Endothelial cell of umbilical vein (primary cell): ENCODE results near the gene ANKRD28. TPM values are rescaled to one million over a fixed set of nuclear protein-coding genes. Genes with fewer than 3 reads are reported as not detected.
A peak's percentile ranks its signal among the peaks of the same experiment; 100 is the strongest.

Source experiments
- BruUV-seq: library from RNA; stranded (reverse); fragments of 400-500 nt; replicated peaks from 2 replicates; lab custom pipeline; 2021; lab: Mats Ljungman, UMichigan
- CTCF ChIA-PET: fragments of 300-600, 350-600 bp; sonication (Branson Sonifier 250); formaldehyde crosslinking; loops from one replicate; lab custom pipeline; 2021; ENCODE audit warnings: antibody characterized with exemption, inconsistent platforms; lab: Charles Lee
- POLR2A ChIA-PET: fragments of 300-600, 350-600 bp; sonication (Branson Sonifier 250); formaldehyde crosslinking; loops from one replicate; lab custom pipeline; 2021; ENCODE audit warnings: antibody characterized with exemption, inconsistent platforms; lab: Charles Lee
- DNase-seq: peaks from one replicate; pipeline ENCODE4 v3.0.0-alpha.2; 2011; ENCODE audit warnings: low read depth, low spot score
- FAIRE-seq: peaks from 2 replicates; lab custom pipeline; 2011; peaks lifted over from hg19 to GRCh38; lab: Jason Lieb, UNC
- H2AFZ ChIP-seq: 2 replicates; pipeline ENCODE4 v1.6.0; 2012; ENCODE audit warnings: low read depth, low read length, control low read depth, inconsistent platforms
- H3K27ac ChIP-seq: 2 replicates; pipeline ENCODE4 v1.5.1; 2011; ENCODE audit warnings: low read depth, mild to moderate bottlenecking, control low read depth, low read length, moderate library complexity; ENCODE audit not compliant: insufficient read depth
- H3K27me3 ChIP-seq, 2 experiments: 2 replicates each; pipeline versions ENCODE4 v1.6.0 to v1.6.1; 2011; ENCODE audit warnings: low read length in 2 of 2, mixed read lengths in 1 of 2; ENCODE audit not compliant: control insufficient read depth in 2 of 2, insufficient read depth in 2 of 2
- H3K36me3 ChIP-seq, 2 experiments: 2 replicates in 1 of 2; 3 replicates in 1 of 2; pipeline ENCODE4 v1.5.1; 2011; ENCODE audit warnings: low read length in 2 of 2, mild to moderate bottlenecking in 1 of 2, moderate library complexity in 1 of 2; ENCODE audit not compliant: control insufficient read depth in 2 of 2, insufficient read depth in 2 of 2; ENCODE audit errors: extremely low read depth in 1 of 2
- H3K4me1 ChIP-seq: 3 replicates; pipeline ENCODE4 v1.5.1; 2011; ENCODE audit warnings: mild to moderate bottlenecking, low read length; ENCODE audit not compliant: control insufficient read depth, insufficient read depth; ENCODE audit errors: extremely low read depth
- H3K4me2 ChIP-seq: 2 replicates; pipeline ENCODE4 v1.6.1; 2011; ENCODE audit warnings: low read length, control low read depth, mixed read lengths; ENCODE audit not compliant: insufficient read depth
- H3K4me3 ChIP-seq, 3 experiments: fragments of 200-600 bp in 1 of 3; sonication (generic), shearing (Covaris generic) in 1 of 3; replicated peaks in 1 of 3; 2 replicates each; pipeline ENCODE4 v1.5.1; 2011 to 2016; ENCODE audit warnings: control low read depth in 3 of 3, low read length in 3 of 3, mild to moderate bottlenecking in 2 of 3, inconsistent platforms in 1 of 3, low read depth in 1 of 3, moderate library complexity in 1 of 3; ENCODE audit not compliant: insufficient read depth in 1 of 3
- H3K79me2 ChIP-seq: 2 replicates; pipeline ENCODE4 v1.6.0; 2012; ENCODE audit warnings: low read length, inconsistent platforms; ENCODE audit not compliant: control insufficient read depth, insufficient read depth
- H3K9ac ChIP-seq: replicated peaks from 2 replicates; pipeline ENCODE3; 2011; ENCODE audit warnings: low read length, control low read depth; ENCODE audit not compliant: insufficient read depth; ENCODE audit errors: extremely low read depth
- H3K9me1 ChIP-seq: replicated peaks from 3 replicates; pipeline ENCODE4 v1.6.0; 2011; ENCODE audit warnings: mild to moderate bottlenecking, low read length; ENCODE audit not compliant: control insufficient read depth, insufficient read depth; ENCODE audit errors: extremely low read depth
- H3K9me3 ChIP-seq: replicated peaks from 2 replicates; pipeline ENCODE4 v1.5.1; 2012; ENCODE audit warnings: low read length, inconsistent platforms; ENCODE audit not compliant: control insufficient read depth, insufficient read depth
- H4K20me1 ChIP-seq: replicated peaks from 2 replicates; pipeline ENCODE3; 2011; ENCODE audit warnings: mild to moderate bottlenecking, low read length; ENCODE audit not compliant: control insufficient read depth, insufficient read depth; ENCODE audit errors: extremely low read depth
- EZH2 ChIP-seq: IDR thresholded peaks from 2 replicates; pipeline ENCODE4 v1.6.1; 2012; ENCODE audit warnings: borderline replicate concordance, low read depth, mild to moderate bottlenecking, moderate library complexity, low read length, inconsistent platforms; ENCODE audit not compliant: severe bottlenecking
- FOS ChIP-seq: IDR thresholded peaks from 2 replicates; pipeline ENCODE4 v1.6.1; 2011; ENCODE audit warnings: mild to moderate bottlenecking, low read length, moderate library complexity, borderline replicate concordance; ENCODE audit not compliant: insufficient read depth
- GATA2 ChIP-seq: IDR thresholded peaks from 2 replicates; pipeline ENCODE4 v1.7.0; 2011; ENCODE audit warnings: low read depth, mild to moderate bottlenecking, moderate library complexity, mixed read lengths, low read length; ENCODE audit not compliant: insufficient read length, insufficient read depth
- JUN ChIP-seq: IDR thresholded peaks from 2 replicates; pipeline ENCODE4 v1.6.1; 2011; ENCODE audit warnings: borderline replicate concordance, low read depth; ENCODE audit not compliant: insufficient read length, insufficient read depth
- MYC ChIP-seq: IDR thresholded peaks from one replicate; pipeline ENCODE4 v1.6.1; 2011; ENCODE audit warnings: mild to moderate bottlenecking, low read depth, low read length
- POLR2A ChIP-seq: IDR thresholded peaks from 2 replicates; pipeline ENCODE4 v1.6.1; 2012; ENCODE audit warnings: low read depth, mild to moderate bottlenecking, control low read depth, low read length
- POLR2AphosphoS5 ChIP-seq: IDR thresholded peaks from 2 replicates; pipeline ENCODE4 v1.6.1; 2012; ENCODE audit warnings: low read depth, mild to moderate bottlenecking, control low read depth, low read length, moderate library complexity; ENCODE audit not compliant: insufficient read depth
- dilution Hi-C: fragments of 300-500 bp; cut with MboI; formaldehyde crosslinking; loops from one replicate; pipeline ENCODE4 v1.15.0; 2019; ENCODE audit warnings: low sequenced_read_pairs; ENCODE audit not compliant: extremely low pct_ligation_motif_present
- intact Hi-C: fragments of 100-400 bp; cut with micrococcal nuclease; formaldehyde crosslinking; loops from one replicate; pipeline ENCODE4 v1.10.0; 2022
- polyA plus RNA-seq, 4 experiments: library from polyadenylated mRNA; depleted of rRNA in 3 of 4; stranded (reverse) in 3 of 4; unstranded in 1 of 4; fragments of >200 nt; gene quantifications; 2 replicates each; pipeline versions ENCODE4 v1.2.1 to v1.2.3, GENCODE V29; 2011 to 2012; ENCODE audit warnings: missing spikeins in 1 of 4
- total RNA-seq: library from RNA; stranded (reverse); gene quantifications from 2 replicates; pipeline ENCODE4 v1.2.3, GENCODE V29; 2021
- TF ChIP-seq, protein P1 (sequence below), 2 donors: IDR thresholded peaks; 1 replicate in 1 of 2; 2 replicates in 1 of 2; pipeline ENCODE4 v1.5.1; 2011; ENCODE audit warnings: low read length in 2 of 2, mild to moderate bottlenecking in 2 of 2, moderate library complexity in 2 of 2, control low read depth in 1 of 2, inconsistent platforms in 1 of 2, low read depth in 1 of 2; ENCODE audit not compliant: insufficient read depth in 1 of 2; ENCODE audit errors: extremely low read depth in 1 of 2
- TF ChIP-seq, protein P2 (sequence below): IDR thresholded peaks from 2 replicates; pipeline ENCODE4 v1.6.1; 2011; ENCODE audit not compliant: insufficient read depth, insufficient read length

Gene ANKRD28
- total and polyA plus RNA-seq, 2 donors (not counting 3 experiments of a cell fraction or from before 2014, with no cell fraction given): 36.7 to 97.3 TPM

DNA sequence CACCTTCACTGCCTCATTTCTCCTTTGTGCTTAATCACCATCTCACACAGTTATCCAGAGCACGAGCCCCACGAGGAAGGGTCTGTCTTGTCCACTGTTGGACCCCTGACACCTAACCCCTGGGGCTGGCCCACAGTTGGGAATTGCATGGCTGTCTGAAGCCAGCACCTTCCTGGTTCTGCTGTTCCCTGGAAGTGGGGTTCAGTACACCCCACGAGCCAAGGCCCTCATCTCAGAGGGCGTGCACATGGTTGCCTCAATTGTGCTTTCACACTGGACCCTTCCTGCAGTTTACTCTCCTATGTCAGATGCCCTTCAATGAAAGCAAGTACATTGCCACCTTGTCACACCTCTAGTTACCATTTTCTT, 165.6 kb downstream of the ANKRD28 start:
- ChIA-PET POLR2A (no interaction called here), CTCF (interaction anchor here (2.4 kb wide), 1 partner anchor 19 kb away, joined by 11 read pairs; no protein-coding TSS in a partner anchor)
- H2AFZ ChIP-seq: no peak overlapping the region
- H3K9me3 ChIP-seq: no peaks in the 10 kb centered on the region
- intact Hi-C loops: loop anchor here (10.0 kb wide), 1 partner anchor 337 kb away; no protein-coding TSS in a partner anchor
- H3K9ac ChIP-seq: peak overlapping the region; percentile 96
- peaks cover 67% of the 10 kb centered on the region for H3K4me1 ChIP-seq
- no peaks in the 10 kb centered on the region for H3K9me1 ChIP-seq
- H3K36me3 ChIP-seq: no peaks in the 10 kb centered on the region
- H3K27me3 ChIP-seq: no peaks in the 10 kb centered on the region
- TF ChIP-seq POLR2AphosphoS5 (no peak), EZH2 (no peak), POLR2A (no peak), JUN (no peak), GATA2 (no peak), MYC (no peak), FOS (no peak)
- TF ChIP-seq, protein P1, sequence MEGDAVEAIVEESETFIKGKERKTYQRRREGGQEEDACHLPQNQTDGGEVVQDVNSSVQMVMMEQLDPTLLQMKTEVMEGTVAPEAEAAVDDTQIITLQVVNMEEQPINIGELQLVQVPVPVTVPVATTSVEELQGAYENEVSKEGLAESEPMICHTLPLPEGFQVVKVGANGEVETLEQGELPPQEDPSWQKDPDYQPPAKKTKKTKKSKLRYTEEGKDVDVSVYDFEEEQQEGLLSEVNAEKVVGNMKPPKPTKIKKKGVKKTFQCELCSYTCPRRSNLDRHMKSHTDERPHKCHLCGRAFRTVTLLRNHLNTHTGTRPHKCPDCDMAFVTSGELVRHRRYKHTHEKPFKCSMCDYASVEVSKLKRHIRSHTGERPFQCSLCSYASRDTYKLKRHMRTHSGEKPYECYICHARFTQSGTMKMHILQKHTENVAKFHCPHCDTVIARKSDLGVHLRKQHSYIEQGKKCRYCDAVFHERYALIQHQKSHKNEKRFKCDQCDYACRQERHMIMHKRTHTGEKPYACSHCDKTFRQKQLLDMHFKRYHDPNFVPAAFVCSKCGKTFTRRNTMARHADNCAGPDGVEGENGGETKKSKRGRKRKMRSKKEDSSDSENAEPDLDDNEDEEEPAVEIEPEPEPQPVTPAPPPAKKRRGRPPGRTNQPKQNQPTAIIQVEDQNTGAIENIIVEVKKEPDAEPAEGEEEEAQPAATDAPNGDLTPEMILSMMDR (IDR thresholded peaks at IDR 0.05; ENCODE audit: extremely low read depth in 1 of 2, insufficient read depth in 1 of 2, low read depth in 1 of 2, low read length in 2 of 2): no peak
- TF ChIP-seq, protein P2, sequence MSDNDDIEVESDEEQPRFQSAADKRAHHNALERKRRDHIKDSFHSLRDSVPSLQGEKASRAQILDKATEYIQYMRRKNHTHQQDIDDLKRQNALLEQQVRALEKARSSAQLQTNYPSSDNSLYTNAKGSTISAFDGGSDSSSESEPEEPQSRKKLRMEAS: no peak
- no peak overlapping the region for H3K4me3 ChIP-seq
- no TSS peak for BruUV-seq
- FAIRE-seq (no peak), DNase-seq (no peak)
- no peak overlapping the region for H3K4me2 ChIP-seq
- H3K27ac ChIP-seq: peak overlapping the region; percentile 100
- dilution Hi-C loops: loop anchor here (25.0 kb wide), 1 partner anchor 430 kb away; no protein-coding TSS in a partner anchor
- no peaks in the 10 kb centered on the region for H4K20me1 ChIP-seq
- no peaks in the 10 kb centered on the region for H3K79me2 ChIP-seq
